ENCODE measurements around the gene RAD51B.

The RAD51B gene

DNA sequence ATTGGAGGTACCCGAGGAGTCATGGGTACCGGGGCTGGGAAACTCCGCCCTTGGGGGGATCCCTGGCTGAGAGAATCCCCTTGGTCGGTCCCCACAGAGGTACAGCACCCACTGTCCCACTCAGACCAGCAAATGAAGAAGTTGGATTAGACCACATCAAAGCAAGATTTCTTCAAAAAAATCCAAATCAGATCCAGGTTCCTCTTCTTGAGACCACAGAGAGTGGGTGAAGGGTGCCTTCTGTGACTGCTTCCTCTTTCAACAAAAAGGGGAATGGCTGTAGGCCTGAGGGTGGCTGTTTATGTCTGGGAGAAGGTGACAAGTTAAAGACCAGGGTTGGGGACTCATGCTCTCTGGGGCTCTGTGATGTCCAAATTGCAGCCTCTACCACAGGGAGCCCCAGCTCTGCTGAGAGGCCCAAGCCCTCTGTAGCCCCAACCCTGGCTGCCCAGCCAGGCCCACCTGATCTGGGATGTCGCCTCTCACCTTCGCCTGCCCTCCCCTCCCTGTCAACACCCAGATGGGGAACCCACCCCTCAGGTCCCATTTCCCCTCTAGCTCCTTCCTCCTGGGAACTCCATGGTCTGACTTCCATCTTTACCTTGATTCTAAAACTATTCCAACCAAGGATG, 922.4 kb downstream of the RAD51B start:
- in situ Hi-C loops (cut with HindIII; ENCODE audit: low sequenced_read_pairs): no loop called here
- no peak for DNase-seq (ENCODE audit: low read depth, low spot score)
- TF ChIP-seq, protein P1, sequence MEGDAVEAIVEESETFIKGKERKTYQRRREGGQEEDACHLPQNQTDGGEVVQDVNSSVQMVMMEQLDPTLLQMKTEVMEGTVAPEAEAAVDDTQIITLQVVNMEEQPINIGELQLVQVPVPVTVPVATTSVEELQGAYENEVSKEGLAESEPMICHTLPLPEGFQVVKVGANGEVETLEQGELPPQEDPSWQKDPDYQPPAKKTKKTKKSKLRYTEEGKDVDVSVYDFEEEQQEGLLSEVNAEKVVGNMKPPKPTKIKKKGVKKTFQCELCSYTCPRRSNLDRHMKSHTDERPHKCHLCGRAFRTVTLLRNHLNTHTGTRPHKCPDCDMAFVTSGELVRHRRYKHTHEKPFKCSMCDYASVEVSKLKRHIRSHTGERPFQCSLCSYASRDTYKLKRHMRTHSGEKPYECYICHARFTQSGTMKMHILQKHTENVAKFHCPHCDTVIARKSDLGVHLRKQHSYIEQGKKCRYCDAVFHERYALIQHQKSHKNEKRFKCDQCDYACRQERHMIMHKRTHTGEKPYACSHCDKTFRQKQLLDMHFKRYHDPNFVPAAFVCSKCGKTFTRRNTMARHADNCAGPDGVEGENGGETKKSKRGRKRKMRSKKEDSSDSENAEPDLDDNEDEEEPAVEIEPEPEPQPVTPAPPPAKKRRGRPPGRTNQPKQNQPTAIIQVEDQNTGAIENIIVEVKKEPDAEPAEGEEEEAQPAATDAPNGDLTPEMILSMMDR (IDR thresholded peaks at IDR 0.05; ENCODE audit: low read depth, low read length): no peak
- no peak overlapping the region for H3K4me3 ChIP-seq (ENCODE audit: low read depth, low read length)

DNA sequence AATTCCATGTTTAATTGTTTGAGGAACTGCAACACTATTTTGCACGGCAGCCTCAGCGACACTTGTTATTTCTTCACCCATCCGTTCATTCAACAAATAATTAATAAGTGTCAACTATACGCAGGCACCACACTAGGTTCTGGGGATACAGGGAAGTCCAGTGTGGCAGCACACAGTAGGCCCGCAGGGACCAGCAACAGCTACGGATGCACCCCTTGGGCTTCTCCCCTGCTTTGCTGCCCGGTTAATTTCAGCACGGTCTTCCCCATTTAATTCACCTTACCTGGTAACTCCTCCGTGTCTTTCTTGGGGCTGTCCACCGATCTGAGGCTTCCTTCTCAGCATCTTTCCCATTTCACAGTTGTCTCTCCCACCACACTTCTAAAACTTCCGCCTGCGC, 925.0 kb downstream of the RAD51B start:
- in situ Hi-C loops (cut with HindIII; ENCODE audit: low sequenced_read_pairs): no loop called here
- TF ChIP-seq, protein P1 (IDR thresholded peaks at IDR 0.05; ENCODE audit: low read depth, low read length): no peak
- H3K4me3 ChIP-seq (ENCODE audit: low read depth, low read length): no peak overlapping the region
- no peak for DNase-seq (ENCODE audit: low read depth, low spot score)

DNA sequence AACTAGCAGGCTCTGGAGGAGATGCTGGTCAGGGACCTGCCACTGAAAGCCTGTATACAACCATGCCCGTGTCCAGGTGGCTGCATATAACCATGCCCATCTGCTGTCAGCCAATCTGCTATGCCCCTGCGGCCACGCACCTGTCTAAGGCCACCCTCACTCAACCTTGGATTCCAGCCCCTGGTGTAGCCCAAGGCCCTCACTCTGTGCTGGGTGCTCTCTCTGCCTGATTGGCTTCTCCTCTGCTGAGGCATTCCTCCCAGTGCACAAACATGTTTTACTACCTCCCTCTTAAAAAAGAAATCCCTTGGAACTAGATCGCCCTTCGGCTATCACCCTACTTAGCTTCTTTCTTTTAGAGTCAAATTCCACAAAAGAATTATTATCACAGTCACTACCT, 927.8 kb downstream of the RAD51B start:
- no peak for DNase-seq (ENCODE audit: low read depth, low spot score)
- H3K4me3 ChIP-seq (ENCODE audit: low read depth, low read length): no peak overlapping the region
- in situ Hi-C loops (cut with HindIII; ENCODE audit: low sequenced_read_pairs): no loop called here
- TF ChIP-seq, protein P1 (IDR thresholded peaks at IDR 0.05; ENCODE audit: low read depth, low read length): no peak

DNA sequence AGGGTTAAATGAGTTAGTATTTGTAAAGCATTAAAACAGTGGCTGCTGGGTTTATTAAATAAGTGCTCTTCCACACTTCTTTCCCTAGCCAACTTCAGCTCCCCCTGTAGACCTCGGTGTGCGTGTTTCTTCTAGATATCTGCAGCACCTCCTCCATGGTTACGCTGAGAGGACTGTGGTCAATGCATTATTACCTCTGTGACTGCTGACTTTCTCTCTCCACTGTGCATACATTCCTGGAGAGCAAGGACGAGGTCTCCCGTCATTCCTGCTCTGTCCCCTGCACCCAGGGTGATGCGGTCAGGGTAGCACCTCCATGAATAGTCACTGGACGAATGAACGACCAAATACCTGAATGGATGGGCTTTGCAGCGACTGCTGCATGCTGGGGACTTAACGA, 928.7 kb downstream of the RAD51B start:
- in situ Hi-C loops (cut with HindIII; ENCODE audit: low sequenced_read_pairs): no loop called here
- no peak overlapping the region for H3K4me3 ChIP-seq (ENCODE audit: low read depth, low read length)
- DNase-seq (ENCODE audit: low read depth, low spot score): no peak
- TF ChIP-seq, protein P1 (IDR thresholded peaks at IDR 0.05; ENCODE audit: low read depth, low read length): no peak

DNA sequence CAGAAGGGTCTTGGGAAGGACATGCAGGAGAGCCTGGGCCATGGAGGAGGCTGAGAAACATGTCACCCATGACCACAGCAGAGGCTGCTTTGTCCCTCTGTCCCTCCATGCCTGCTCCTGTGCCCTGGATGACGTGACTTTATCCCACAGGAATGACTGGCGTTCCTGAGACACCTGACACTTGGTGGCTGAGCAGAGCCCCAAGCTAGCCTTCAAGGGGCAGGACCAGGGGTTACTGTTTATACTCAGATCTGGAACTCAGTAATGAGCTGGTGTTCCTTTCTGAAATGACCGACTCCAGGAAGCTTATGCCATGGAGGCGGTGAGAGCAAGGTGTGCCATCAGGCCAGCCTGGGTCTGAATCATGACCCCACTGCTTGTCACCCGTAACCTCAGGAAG, 929.1 kb downstream of the RAD51B start:
- in situ Hi-C loops (cut with HindIII; ENCODE audit: low sequenced_read_pairs): no loop called here
- TF ChIP-seq, protein P1 (IDR thresholded peaks at IDR 0.05; ENCODE audit: low read depth, low read length): no peak
- no peak overlapping the region for H3K4me3 ChIP-seq (ENCODE audit: low read depth, low read length)
- no peak for DNase-seq (ENCODE audit: low read depth, low spot score)

DNA sequence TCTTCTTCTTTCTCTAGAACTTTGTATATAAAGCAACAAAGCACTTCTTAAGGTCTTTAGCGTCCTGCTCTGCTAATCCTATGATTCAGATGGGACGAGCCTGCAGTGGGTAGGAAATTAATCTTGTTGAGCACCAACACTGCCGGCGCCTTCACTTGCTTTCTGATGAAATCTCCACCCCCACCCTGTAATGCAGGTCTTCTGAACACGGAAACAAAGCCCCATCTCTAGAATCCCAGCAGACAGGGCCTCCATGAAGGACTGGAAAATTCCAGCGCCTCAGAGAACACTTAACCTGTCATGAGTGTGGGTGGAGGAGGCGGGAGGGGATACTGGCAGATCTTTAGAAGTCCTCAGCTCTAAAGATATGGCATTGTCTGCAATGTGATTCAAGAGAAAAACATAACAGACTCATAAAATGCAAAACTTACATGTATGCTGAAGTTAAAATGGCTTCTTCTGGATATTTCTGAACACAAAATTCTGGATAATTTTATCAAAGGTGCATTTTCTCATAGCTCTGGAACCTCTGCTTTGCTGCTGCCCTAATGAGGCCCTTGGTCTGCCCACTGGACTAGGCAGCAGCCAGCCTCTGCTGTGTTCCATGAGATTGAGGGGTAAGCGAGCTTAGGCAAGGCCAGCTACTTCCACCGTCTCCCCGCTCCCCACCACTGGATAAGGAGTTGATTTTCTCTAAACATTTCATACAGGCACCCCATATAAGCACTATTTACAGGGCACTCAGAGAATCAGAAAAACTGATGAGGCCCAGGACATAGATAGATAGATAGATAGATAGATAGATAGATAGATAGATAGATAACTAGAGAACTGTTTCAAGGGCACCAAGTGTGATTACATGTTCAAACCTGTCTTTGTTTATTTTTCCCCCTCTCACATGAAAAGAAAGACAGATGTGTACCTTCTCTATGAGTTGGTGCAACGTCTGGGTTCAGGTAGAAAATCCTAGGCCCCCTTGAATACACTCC, 930.2 kb downstream of the RAD51B start:
- in situ Hi-C loops (cut with HindIII; ENCODE audit: low sequenced_read_pairs): no loop called here
- no peak for DNase-seq (ENCODE audit: low read depth, low spot score)
- TF ChIP-seq, protein P1 (IDR thresholded peaks at IDR 0.05; ENCODE audit: low read depth, low read length): no peak
- H3K4me3 ChIP-seq (ENCODE audit: low read depth, low read length): no peak overlapping the region
